GM12872 (cell line): ENCODE results near the gene STOM.

Experiments
- CTCF ChIP-seq: IDR thresholded peaks from 3 replicates; pipeline ENCODE4 v1.5.1; 2011; ENCODE audit warnings: low read depth, mild to moderate bottlenecking, low read length, moderate library complexity; ENCODE audit not compliant: insufficient read depth

STOM gene

GRCh38 chr9:121289026-121289771 lies 80.9 kb downstream of the STOM start:
- TF ChIP-seq CTCF = no peak
